ENCODE data around the gene CD74. TPM values are rescaled to one million over a fixed set of nuclear protein-coding genes. Genes with fewer than 3 reads are reported as not detected.

CD74 gene
- total RNA-seq, 1 experiment from 2014 or later: 19.5 TPM

DNA sequence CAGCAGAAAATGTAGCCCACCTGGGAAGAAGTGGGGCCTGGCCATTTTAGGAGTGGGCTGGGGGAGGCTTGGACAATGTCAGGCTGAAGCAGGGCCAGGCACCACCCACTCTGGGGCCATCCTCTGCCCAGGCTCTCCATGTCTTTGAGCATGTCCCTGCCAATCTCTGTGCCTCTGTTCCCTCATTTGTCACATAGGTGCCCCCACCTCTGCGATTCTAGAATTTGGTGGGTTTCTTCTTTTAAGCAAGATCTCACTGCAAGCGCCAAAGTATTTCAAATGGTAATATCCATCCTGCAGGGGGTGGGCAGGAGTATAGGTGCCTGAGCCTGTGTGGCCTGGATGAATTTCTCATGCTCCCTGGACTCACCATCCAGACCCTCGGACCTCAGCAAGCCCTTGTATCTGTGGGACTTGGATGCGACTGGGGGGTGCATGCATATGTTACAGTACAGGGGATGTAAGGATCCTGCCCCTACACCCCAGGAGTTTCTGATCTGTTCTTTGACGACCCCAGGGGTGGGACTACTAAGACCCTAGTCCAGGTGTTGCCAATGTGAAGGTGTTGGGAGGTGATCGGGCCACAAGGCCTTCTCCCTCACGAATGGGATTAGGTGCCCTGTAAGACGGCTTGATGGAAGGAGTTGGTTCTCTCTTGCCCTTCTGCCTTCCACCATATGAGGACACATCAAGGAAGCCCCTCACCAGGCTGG is 4.3 kb downstream of the CD74 start:
- no peak overlapping the region for H2AK5ac ChIP-seq (ENCODE audit: insufficient read length, low read length)
- no peak overlapping the region for H3T11ph ChIP-seq (ENCODE audit: low read length)
- no peak overlapping the region for H3K9ac ChIP-seq (ENCODE audit: extremely low read depth, insufficient read length, low read length)
- H3K4me2 ChIP-seq (ENCODE audit: insufficient read depth, insufficient read length, low read length): no peak overlapping the region
- no peaks in the 10 kb centered on the region for H3K79me1 ChIP-seq (ENCODE audit: insufficient read depth, low read depth, low read length, poor library complexity, severe bottlenecking)
- H3K23ac ChIP-seq (ENCODE audit: insufficient read length, low read depth, low read length): no peak overlapping the region
- no peak overlapping the region for H4K91ac ChIP-seq (ENCODE audit: insufficient read length, low read depth, low read length)
- Mint-ChIP-seq H3K27ac (peak overlapping the region; percentile 11 to 64 (median 40); a peak in 4 of 7 replicates), H3K36me3 (ENCODE audit: insufficient read depth in 1 of 3, low read depth in 3 of 3) (peaks cover 0 to 2% (median 0%) of the 10 kb centered on the region in 3 experiments; a peak in 1 of 7 replicates), H3K9me3 (no peaks in the 10 kb centered on the region; a peak in 2 of 5 replicates), H3K4me1 (peaks cover 38 to 44% of the 10 kb centered on the region in 2 experiments), H3K27me3 (ENCODE audit: low read depth) (no peaks in the 10 kb centered on the region), H3K4me3 (peak overlapping the region in 1 of 2 experiments; percentile 4; a peak in 2 of 5 replicates)
- no peaks in the 10 kb centered on the region for H3K9me3 ChIP-seq (ENCODE audit: control insufficient read depth, low read depth, low read length)
- no peaks in the 10 kb centered on the region for H3K23me2 ChIP-seq (ENCODE audit: insufficient read length, low read depth, low read length, poor library complexity, severe bottlenecking)
- H3K27me3 ChIP-seq (ENCODE audit: insufficient read depth, low read length): no peaks in the 10 kb centered on the region
- no peak for DNase-seq
- H2BK120ac ChIP-seq (ENCODE audit: low read depth, low read length, poor library complexity, severe bottlenecking): no peak overlapping the region
- WGBS (ENCODE audit: extremely low coverage, insufficient read length, low lambda C conversion rate): no CpG with 5 or more reads among the region's 8 CpGs
- H4K8ac ChIP-seq (replicated peaks; ENCODE audit: insufficient read length, low read depth, low read length): no peak overlapping the region
- no peaks in the 10 kb centered on the region for H4K20me1 ChIP-seq (ENCODE audit: control insufficient read depth, insufficient read depth, insufficient read length)
- no peak overlapping the region for H2BK15ac ChIP-seq (ENCODE audit: low read depth, low read length)
- no peak overlapping the region for H3K4ac ChIP-seq (ENCODE audit: low read depth, low read length)
- no peak overlapping the region for H2BK5ac ChIP-seq (ENCODE audit: insufficient read length, low read length)
- no peak overlapping the region for H2BK12ac ChIP-seq (ENCODE audit: insufficient read length, low read depth, low read length)
- no peak overlapping the region for H3K14ac ChIP-seq (ENCODE audit: insufficient read depth, low read length)
- peaks cover 4% of the 10 kb centered on the region; the same call in 1 of the 2 replicates for H3K4me1 ChIP-seq (ENCODE audit: insufficient read depth, low read length)
- no peaks in the 10 kb centered on the region for H3K79me2 ChIP-seq (ENCODE audit: insufficient read depth, low read length)
- TF ChIP-seq, protein P1, sequence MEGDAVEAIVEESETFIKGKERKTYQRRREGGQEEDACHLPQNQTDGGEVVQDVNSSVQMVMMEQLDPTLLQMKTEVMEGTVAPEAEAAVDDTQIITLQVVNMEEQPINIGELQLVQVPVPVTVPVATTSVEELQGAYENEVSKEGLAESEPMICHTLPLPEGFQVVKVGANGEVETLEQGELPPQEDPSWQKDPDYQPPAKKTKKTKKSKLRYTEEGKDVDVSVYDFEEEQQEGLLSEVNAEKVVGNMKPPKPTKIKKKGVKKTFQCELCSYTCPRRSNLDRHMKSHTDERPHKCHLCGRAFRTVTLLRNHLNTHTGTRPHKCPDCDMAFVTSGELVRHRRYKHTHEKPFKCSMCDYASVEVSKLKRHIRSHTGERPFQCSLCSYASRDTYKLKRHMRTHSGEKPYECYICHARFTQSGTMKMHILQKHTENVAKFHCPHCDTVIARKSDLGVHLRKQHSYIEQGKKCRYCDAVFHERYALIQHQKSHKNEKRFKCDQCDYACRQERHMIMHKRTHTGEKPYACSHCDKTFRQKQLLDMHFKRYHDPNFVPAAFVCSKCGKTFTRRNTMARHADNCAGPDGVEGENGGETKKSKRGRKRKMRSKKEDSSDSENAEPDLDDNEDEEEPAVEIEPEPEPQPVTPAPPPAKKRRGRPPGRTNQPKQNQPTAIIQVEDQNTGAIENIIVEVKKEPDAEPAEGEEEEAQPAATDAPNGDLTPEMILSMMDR (conservative IDR thresholded peaks at IDR 0.05): no peak
- H3K27ac ChIP-seq (ENCODE audit: insufficient read length, low read depth, low read length): no peak overlapping the region
- no peak overlapping the region for H3K56ac ChIP-seq (ENCODE audit: insufficient read length, low read depth, low read length)
- H2AFZ ChIP-seq (ENCODE audit: low read length): no peak overlapping the region
- H3K18ac ChIP-seq (ENCODE audit: insufficient read length, low read depth, low read length): no peak overlapping the region
- no peak overlapping the region for H2BK20ac ChIP-seq (ENCODE audit: low read depth, low read length, poor library complexity, severe bottlenecking)
- H4K5ac ChIP-seq (ENCODE audit: insufficient read length, low read depth, low read length): no peak overlapping the region
